M059J (cell line): Measurements from ENCODE around the gene CRIM1. TPM values are rescaled to one million over a fixed set of nuclear protein-coding genes. Genes with fewer than 3 reads are reported as not detected.

Experiments
- DNase-seq: peaks from one replicate; pipeline ENCODE4 v3.0.0-alpha.2; 2012; ENCODE audit warnings: low read depth
- total RNA-seq: library from RNA; depleted of rRNA; stranded (reverse); fragments of >200 nt; shearing (Covaris generic); gene quantifications from 2 replicates; pipeline ENCODE4 v1.2.3, GENCODE V29; 2014

CRIM1 gene
- total RNA-seq, 1 experiment from 2014 or later = 186 TPM

- DNase-seq = no peak
Measured at GRCh38 chr2:36423619-36424120, 68.1 kb downstream of the CRIM1 start.

GRCh38 chr2:36425608-36426355, 70.2 kb downstream of the CRIM1 start:
- DNase-seq = no peak

- DNase-seq = peak; percentile 60
Measured at GRCh38 chr2:36427790-36428243, 72.2 kb downstream of the CRIM1 start.

- no peak for DNase-seq
Measured at GRCh38 chr2:36430549-36430948, 75.0 kb downstream of the CRIM1 start.

GRCh38 chr2:36432479-36432878, 76.9 kb downstream of the CRIM1 start:
- no peak for DNase-seq

- DNase-seq = peak; percentile 24
Measured at GRCh38 chr2:36433311-36434217, 78.0 kb downstream of the CRIM1 start.

GRCh38 chr2:36438449-36438977, 82.9 kb downstream of the CRIM1 start:
- DNase-seq = peak; percentile 97

- DNase-seq = no peak
Measured at GRCh38 chr2:36439084-36439483, 83.5 kb downstream of the CRIM1 start.

GRCh38 chr2:36441065-36441625, 85.6 kb downstream of the CRIM1 start:
- no peak for DNase-seq

- DNase-seq = no peak
Measured at GRCh38 chr2:36441816-36442215, 86.2 kb downstream of the CRIM1 start.

GRCh38 chr2:36444216-36444936, 88.8 kb downstream of the CRIM1 start:
- no peak for DNase-seq

GRCh38 chr2:36445185-36445866, 89.7 kb downstream of the CRIM1 start:
- DNase-seq = peak; percentile 26

- peak; percentile 29 for DNase-seq
Measured at GRCh38 chr2:36446294-36446693, 90.7 kb downstream of the CRIM1 start.

- DNase-seq = peak; percentile 20
Measured at GRCh38 chr2:36449213-36449612, 93.6 kb downstream of the CRIM1 start.

GRCh38 chr2:36449943-36450392, 94.4 kb downstream of the CRIM1 start:
- DNase-seq = peak; percentile 37

- DNase-seq = peak; percentile 94
Measured at GRCh38 chr2:36450466-36451196, 95.1 kb downstream of the CRIM1 start.

GRCh38 chr2:36451512-36451911, 95.9 kb downstream of the CRIM1 start:
- peak; percentile 81 for DNase-seq

GRCh38 chr2:36452260-36452659, 96.7 kb downstream of the CRIM1 start:
- DNase-seq = peak; percentile 19

- DNase-seq = peak; percentile 41
Measured at GRCh38 chr2:36453652-36454051, 98.1 kb downstream of the CRIM1 start.

GRCh38 chr2:36455011-36455410, 99.4 kb downstream of the CRIM1 start:
- peak; percentile 78 for DNase-seq
